Neuron (in vitro differentiated cells): ENCODE results near the gene CEP250.

Source experiments
- H2AFZ ChIP-seq: one replicate; pipeline ENCODE4 v1.6.1; 2013; ENCODE audit warnings: low read depth, mild to moderate bottlenecking, inconsistent platforms, low read length, moderate library complexity
- H3K27me3 ChIP-seq: one replicate; pipeline ENCODE4 v1.6.1; 2013; ENCODE audit warnings: low read length; ENCODE audit not compliant: insufficient read depth
- H3K36me3 ChIP-seq: one replicate; pipeline ENCODE4 v1.6.1; 2013; ENCODE audit warnings: low read length; ENCODE audit not compliant: insufficient read depth
- H3K4me1 ChIP-seq: one replicate; pipeline ENCODE4 v1.6.1; 2013; ENCODE audit warnings: low read length; ENCODE audit not compliant: insufficient read depth
- H3K4me3 ChIP-seq: 2 replicates; pipeline ENCODE4 v1.5.1; 2013; ENCODE audit warnings: mild to moderate bottlenecking, low read length, moderate library complexity
- H3K9me3 ChIP-seq: one replicate; pipeline ENCODE4 v1.6.1; 2013; ENCODE audit warnings: low read length

Gene CEP250

DNA sequence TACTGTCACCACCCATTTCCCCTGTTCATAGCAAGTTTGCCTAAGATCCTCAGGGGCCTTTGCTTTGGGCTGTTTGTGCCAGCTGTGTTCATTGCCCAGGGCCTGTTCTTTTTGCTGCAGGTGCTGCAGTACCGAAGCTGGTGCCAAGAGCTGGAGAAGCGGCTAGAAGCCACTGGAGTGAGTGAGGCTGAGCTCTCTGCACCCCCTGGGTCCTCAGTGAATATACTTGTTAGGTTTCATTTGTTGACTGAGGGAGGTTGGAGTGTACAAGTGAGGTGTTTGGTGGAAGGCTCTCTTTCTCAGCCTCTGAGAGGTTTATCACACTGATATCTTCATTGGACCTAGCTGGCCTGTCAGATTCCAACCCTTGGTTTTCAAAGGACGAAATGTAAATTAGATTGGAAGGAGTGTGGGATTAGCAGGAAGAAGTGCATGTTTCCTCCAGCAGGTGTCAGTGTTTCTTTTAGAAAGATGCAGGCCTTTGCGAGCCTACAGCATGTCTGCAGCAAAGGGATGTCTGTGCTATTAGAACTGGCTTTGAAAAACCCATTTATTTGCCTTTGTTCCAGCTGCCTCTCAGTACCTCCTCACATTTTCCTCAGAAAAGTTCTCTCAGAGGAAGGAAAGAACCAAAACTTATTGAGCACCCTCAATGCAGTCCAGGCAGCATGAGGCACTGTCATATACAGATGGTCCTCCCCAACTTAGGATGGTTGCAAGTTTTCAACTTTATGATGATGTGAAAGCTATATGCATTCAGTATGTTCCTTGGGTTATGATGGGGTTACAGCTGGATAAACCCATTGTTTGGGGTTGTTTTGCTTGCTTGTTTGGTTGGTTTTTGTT, 8.3 kb downstream of the CEP250 start:
- H3K36me3 ChIP-seq, result peaks cover 77% of the 10 kb centered on the region
- no peak overlapping the region for H3K4me3 ChIP-seq
- H3K4me1 ChIP-seq, result peaks cover 8% of the 10 kb centered on the region
- H3K9me3 ChIP-seq, result no peaks in the 10 kb centered on the region
- no peak overlapping the region for H2AFZ ChIP-seq
- no peaks in the 10 kb centered on the region for H3K27me3 ChIP-seq

DNA sequence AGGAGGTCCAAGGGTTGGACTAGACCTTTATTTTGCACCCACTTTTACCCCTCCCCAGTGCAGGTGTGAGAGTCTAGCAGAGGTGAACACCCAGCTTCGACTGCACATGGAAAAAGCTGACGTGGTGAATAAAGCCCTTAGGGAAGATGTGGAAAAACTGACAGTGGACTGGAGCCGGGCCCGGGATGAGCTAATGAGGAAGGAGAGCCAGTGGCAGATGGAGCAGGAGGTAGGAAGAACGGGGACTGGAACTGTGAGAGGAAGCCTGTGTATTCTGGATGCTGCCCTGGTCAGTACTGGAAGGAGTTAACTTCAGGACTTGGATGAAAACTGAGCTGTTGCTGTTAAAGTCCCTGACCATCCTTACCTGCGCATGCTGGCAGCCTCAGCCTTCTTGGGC, 10.6 kb downstream of the CEP250 start:
- H3K36me3 ChIP-seq, result peaks cover 81% of the 10 kb centered on the region
- no peak overlapping the region for H2AFZ ChIP-seq

DNA sequence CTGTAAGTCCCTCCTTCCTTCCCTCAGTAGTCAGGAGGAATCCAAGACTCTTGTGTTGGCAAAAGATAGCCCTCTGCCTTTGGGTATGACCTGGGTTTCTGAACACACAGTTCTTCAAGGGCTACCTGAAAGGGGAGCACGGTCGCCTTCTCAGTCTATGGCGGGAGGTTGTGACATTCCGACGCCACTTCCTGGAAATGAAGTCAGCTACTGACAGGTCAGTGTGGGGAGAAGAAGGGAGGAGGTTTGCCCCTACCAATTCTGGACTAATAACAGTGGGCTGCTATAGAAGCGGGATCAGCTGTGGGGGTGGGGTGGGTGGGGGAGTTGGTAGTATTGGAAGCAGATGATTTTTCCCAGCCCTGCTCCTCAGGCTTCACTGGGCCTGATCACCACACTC, 11.5 kb downstream of the CEP250 start:
- no peaks in the 10 kb centered on the region for H3K27me3 ChIP-seq
- H3K4me1 ChIP-seq, result peaks cover 8% of the 10 kb centered on the region
- no peak overlapping the region for H3K4me3 ChIP-seq
- no peak overlapping the region for H2AFZ ChIP-seq
- H3K36me3 ChIP-seq, result peaks cover 82% of the 10 kb centered on the region
- no peaks in the 10 kb centered on the region for H3K9me3 ChIP-seq

More for the DNA sequence above, 10.6 kb downstream of the CEP250 start:
- no peak overlapping the region for H3K4me3 ChIP-seq
- H3K27me3 ChIP-seq, result no peaks in the 10 kb centered on the region
- peaks cover 8% of the 10 kb centered on the region for H3K4me1 ChIP-seq
- H3K9me3 ChIP-seq, result no peaks in the 10 kb centered on the region

DNA sequence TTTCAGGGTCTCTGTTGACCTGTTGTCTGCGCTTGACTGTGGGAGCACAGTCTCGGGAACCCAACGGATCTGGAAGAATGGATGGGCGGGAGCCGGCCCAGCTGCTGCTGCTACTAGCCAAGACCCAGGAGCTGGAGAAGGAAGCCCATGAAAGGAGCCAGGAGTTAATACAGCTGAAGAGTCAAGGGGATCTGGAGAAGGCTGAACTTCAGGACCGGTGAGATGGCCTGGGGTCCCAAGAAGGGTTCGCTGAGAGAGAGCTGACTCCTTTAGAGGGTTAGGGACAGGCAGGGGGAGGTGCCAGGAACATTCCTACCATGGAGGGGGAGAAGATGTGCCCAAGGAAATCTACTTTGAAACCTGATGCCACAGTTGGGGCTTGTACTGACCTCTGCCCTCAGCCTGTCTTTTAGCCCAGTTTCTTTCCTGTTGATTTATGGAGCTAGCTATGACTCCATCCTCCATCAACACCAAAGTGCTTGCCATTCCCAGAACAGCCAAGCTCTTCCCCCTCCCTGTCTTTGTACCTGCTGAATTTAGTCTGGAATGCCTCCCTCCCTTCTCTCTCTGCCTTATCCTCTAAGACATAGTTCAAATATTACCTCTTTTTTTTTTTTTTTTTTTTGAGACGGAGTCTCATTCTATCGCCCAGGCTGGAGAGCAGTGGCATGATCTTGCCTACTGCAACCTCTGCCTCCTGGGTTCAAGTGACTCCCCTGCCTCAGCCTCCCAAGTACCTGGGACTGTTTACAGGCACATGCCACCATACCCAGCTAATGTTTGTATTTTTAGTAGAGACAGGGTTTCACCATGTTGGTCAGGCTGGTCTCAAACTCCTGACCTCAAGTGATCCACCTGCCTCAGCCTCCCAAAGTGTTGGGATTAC, 12.2 kb downstream of the CEP250 start:
- Histone ChIP-seq H3K4me3 (no peak overlapping the region), H3K9me3 (no peaks in the 10 kb centered on the region), H3K36me3 (peaks cover 82% of the 10 kb centered on the region)

DNA sequence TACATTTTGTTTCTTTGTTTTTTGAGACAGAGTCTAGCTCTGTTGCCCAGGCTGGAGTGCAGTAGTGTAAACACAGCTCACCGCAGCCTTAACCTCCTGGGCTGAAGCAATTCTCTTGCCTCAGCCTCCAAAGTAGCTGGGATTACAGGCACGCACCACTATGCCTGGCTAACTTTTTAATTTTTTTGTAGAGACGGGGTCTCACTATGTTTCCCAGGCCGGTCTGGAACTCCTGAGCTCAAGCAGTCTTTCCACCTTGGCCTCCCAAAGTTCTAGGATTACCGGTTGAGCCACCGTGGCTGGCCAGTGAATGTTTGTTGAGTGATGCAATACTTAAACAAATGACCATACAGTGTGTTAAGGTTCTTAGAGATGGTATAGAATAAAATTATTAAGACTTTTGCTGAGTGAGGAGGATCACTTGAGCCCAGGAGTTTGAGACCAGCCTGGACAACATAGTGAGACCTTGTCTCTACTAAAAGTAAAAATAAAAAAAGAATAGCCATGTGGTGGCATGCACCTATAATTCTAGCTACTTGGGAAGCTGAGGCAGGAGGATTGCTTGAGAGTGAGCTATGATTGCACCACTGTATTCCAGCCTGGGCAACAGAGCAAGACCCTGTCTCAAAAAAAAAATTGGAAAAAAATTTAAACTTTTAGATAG, 13.4 kb downstream of the CEP250 start:
- Histone ChIP-seq H2AFZ (no peak overlapping the region), H3K36me3 (peaks cover 88% of the 10 kb centered on the region), H3K27me3 (no peaks in the 10 kb centered on the region), H3K4me3 (no peak overlapping the region), H3K9me3 (no peaks in the 10 kb centered on the region), H3K4me1 (peaks cover 3% of the 10 kb centered on the region)

More for the DNA sequence above, 12.2 kb downstream of the CEP250 start:
- peaks cover 8% of the 10 kb centered on the region for H3K4me1 ChIP-seq
- H3K27me3 ChIP-seq, result no peaks in the 10 kb centered on the region
- H2AFZ ChIP-seq, result no peak overlapping the region

DNA sequence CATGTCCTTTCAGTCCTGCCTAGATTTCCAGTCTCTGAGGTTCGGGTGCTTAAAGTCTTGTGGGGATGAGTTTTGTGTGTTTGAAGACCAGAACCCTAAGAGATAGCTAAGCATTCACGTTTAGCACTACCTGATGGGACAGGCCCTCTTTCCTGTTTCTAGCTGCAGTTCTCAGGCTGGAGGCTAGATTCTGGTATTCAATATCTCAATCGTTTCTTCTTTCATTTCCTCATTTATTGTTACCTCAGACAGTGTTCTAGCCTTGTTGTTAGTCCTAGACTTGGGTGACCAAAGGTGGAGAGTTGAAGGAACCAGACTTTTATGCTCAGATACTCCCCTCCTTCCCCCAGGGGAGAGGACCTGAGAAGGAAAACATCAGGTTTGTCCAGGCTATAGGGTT, 16.8 kb downstream of the CEP250 start:
- Histone ChIP-seq H3K4me1 (no peaks in the 10 kb centered on the region), H2AFZ (no peak overlapping the region), H3K36me3 (peaks cover 90% of the 10 kb centered on the region), H3K9me3 (no peaks in the 10 kb centered on the region), H3K27me3 (no peaks in the 10 kb centered on the region), H3K4me3 (no peak overlapping the region)

DNA sequence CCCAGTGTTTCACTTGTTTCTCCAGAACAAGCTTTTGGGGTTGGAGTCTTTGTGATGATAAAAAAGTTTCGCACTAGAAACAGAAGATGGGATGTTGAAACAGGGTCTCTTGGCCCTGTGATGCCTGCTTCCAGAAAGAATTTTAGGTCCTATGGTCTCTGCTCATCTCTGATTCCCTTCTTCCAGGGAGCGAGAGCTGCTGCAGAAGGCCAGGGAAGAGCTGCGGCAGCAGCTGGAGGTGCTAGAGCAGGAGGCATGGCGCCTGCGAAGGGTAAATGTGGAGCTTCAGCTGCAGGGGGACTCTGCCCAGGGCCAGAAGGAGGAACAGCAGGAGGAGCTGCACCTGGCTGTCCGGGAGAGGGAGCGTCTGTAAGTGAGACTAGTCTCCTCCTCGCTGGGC, 18.3 kb downstream of the CEP250 start:
- no peak overlapping the region for H2AFZ ChIP-seq
- H3K4me3 ChIP-seq, result no peak overlapping the region
- H3K36me3 ChIP-seq, result peaks cover 89% of the 10 kb centered on the region
- no peaks in the 10 kb centered on the region for H3K9me3 ChIP-seq
- no peaks in the 10 kb centered on the region for H3K4me1 ChIP-seq
- no peaks in the 10 kb centered on the region for H3K27me3 ChIP-seq

DNA sequence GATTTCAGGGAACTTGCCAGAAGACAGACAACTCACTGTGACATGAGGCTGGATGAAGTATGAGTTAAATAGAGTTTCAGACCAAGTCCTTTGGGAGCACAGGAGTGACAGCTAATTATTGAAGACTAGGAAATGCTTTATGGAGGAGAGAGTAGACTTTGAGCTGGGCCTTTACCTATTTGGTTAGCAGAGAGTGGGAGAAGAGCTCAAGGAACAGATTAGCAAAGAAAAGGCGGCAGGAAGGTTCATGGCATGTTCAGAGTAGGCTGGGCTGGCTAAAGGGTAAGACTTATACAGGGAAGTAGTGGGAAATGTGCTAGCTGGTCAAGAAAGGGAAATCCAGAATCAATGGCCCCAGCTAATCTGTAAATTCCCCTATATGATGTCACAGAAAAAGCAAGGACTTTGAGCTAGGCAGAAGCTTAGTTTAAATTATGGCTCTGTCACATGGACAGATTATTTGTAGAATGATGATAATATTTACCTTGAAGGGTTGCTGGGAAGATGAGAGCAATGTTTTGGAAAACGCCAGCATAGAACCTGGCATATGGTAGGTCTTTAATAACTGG, 19.0 kb downstream of the CEP250 start:
- H3K36me3 ChIP-seq, result peaks cover 91% of the 10 kb centered on the region
- no peaks in the 10 kb centered on the region for H3K4me1 ChIP-seq
- no peaks in the 10 kb centered on the region for H3K9me3 ChIP-seq
- no peaks in the 10 kb centered on the region for H3K27me3 ChIP-seq
- no peak overlapping the region for H2AFZ ChIP-seq
- H3K4me3 ChIP-seq, result no peak overlapping the region

DNA sequence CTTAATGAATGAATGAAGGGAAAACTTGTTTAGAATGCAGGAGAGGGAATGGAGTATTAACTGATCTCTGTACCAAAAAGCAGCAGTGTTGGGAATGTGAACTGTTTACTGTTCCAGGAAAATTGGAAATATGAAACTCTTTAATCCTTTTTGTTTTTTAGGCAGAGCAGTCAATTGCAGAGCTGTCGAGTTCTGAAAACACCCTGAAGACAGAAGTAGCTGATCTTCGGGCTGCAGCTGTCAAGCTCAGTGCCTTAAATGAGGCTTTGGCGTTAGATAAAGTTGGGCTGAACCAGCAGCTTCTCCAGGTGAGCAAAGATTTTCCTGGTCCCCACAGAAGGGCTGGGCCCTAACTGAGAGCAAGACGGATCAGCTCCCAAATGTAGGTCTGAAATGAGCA, 20.9 kb downstream of the CEP250 start:
- H3K9me3 ChIP-seq, result no peaks in the 10 kb centered on the region
- H3K27me3 ChIP-seq, result no peaks in the 10 kb centered on the region
- H3K36me3 ChIP-seq, result peaks cover 90% of the 10 kb centered on the region
- no peaks in the 10 kb centered on the region for H3K4me1 ChIP-seq
- H2AFZ ChIP-seq, result no peak overlapping the region
- H3K4me3 ChIP-seq, result no peak overlapping the region

DNA sequence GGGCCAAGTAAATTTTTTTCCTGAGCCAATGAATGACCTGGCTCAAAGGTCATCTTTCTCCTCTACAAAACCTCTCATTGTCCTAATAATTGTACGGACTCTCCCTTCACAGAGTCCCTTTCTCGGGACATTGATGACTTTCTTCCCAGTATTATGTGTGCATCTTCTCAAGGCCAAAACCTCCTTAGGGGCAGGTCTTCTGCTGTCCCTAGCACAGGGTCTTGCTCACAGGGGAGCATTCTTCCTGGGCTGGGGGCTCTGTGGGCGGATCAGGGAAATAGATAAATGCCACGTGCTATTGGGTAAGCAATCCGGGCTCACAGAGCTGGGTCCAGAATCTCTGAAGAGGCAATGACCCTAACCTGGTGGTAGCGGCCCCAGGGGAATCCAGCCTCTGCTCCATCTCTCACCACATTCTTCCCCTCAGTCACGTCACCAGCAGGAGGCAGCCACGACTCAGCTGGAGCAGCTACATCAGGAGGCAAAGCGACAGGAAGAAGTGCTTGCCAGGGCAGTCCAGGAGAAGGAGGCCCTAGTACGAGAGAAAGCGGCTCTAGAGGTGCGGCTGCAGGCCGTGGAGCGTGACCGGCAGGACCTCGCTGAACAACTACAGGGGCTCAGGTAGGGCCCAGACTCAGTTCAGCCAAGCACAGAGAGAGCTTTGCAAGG, 23.5 kb downstream of the CEP250 start:
- Histone ChIP-seq H3K27me3 (no peaks in the 10 kb centered on the region), H3K36me3 (peaks cover 69% of the 10 kb centered on the region), H3K9me3 (no peaks in the 10 kb centered on the region), H3K4me3 (no peak overlapping the region), H3K4me1 (no peaks in the 10 kb centered on the region), H2AFZ (no peak overlapping the region)

DNA sequence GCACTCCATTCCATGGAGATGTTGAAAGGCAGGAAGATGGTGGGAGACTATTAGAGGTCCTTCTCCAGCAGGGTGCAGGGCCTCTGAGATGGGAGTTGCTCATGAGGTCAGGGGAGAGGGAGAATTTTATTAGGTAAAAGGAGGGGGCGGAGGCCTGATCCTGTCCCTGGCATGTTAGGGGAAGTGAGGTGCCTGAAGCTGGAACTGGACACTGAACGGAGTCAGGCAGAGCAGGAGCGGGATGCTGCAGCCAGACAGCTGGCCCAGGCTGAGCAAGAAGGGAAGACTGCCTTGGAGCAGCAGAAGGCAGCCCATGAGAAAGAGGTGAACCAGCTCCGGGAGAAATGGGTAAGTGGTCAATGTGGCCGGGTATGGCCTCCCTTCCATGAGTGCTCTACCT, 24.4 kb downstream of the CEP250 start:
- no peaks in the 10 kb centered on the region for H3K4me1 ChIP-seq
- no peaks in the 10 kb centered on the region for H3K9me3 ChIP-seq
- peaks cover 68% of the 10 kb centered on the region for H3K36me3 ChIP-seq
- no peaks in the 10 kb centered on the region for H3K27me3 ChIP-seq
- H2AFZ ChIP-seq, result no peak overlapping the region
- no peak overlapping the region for H3K4me3 ChIP-seq

DNA sequence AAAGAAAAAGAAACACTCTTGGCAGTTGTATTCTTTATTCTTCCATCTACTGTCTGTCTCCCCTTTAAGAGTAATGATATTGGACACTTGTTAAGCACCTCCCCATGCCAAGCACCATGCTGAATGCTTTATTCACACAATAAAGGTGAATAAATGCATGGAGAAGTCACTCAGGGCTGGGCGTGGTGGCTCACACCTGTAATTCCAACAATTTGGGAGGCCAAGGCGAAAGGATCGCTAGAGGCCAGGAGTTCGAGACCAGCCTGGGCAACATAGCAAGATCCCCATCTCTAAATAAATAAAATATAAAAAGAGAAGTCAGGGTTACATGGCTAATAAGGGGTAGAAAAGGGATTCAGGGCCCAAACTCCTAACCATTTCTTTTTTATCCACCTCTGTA, 32.1 kb downstream of the CEP250 start:
- Histone ChIP-seq H3K36me3 (peaks cover 62% of the 10 kb centered on the region), H3K27me3 (no peaks in the 10 kb centered on the region), H3K9me3 (no peaks in the 10 kb centered on the region), H3K4me1 (no peaks in the 10 kb centered on the region), H3K4me3 (no peak overlapping the region), H2AFZ (no peak overlapping the region)
